Endothelial cell of umbilical vein (primary cell): ENCODE data around the gene LIN28A. TPM values are rescaled to one million over a fixed set of nuclear protein-coding genes. Genes with fewer than 3 reads are reported as not detected.

Experiments used
- BruUV-seq: library from RNA; stranded (reverse); fragments of 400-500 nt; replicated peaks from 2 replicates; lab custom pipeline; 2021; lab: Mats Ljungman, UMichigan
- CTCF ChIA-PET: fragments of 300-600, 350-600 bp; sonication (Branson Sonifier 250); formaldehyde crosslinking; loops from one replicate; lab custom pipeline; 2021; ENCODE audit warnings: antibody characterized with exemption, inconsistent platforms; lab: Charles Lee
- POLR2A ChIA-PET: fragments of 300-600, 350-600 bp; sonication (Branson Sonifier 250); formaldehyde crosslinking; loops from one replicate; lab custom pipeline; 2021; ENCODE audit warnings: antibody characterized with exemption, inconsistent platforms; lab: Charles Lee
- DNase-seq: peaks from one replicate; pipeline ENCODE4 v3.0.0-alpha.2; 2011; ENCODE audit warnings: low read depth, low spot score
- FAIRE-seq: peaks from 2 replicates; lab custom pipeline; 2011; peaks lifted over from hg19 to GRCh38; lab: Jason Lieb, UNC
- H2AFZ ChIP-seq: 2 replicates; pipeline ENCODE4 v1.6.0; 2012; ENCODE audit warnings: low read depth, low read length, control low read depth, inconsistent platforms
- H3K27ac ChIP-seq: 2 replicates; pipeline ENCODE4 v1.5.1; 2011; ENCODE audit warnings: low read depth, mild to moderate bottlenecking, control low read depth, low read length, moderate library complexity; ENCODE audit not compliant: insufficient read depth
- H3K27me3 ChIP-seq, 2 experiments: 2 replicates each; pipeline versions ENCODE4 v1.6.0 to v1.6.1; 2011; ENCODE audit warnings: low read length in 2 of 2, mixed read lengths in 1 of 2; ENCODE audit not compliant: control insufficient read depth in 2 of 2, insufficient read depth in 2 of 2
- H3K36me3 ChIP-seq, 2 experiments: 2 replicates in 1 of 2; 3 replicates in 1 of 2; pipeline ENCODE4 v1.5.1; 2011; ENCODE audit warnings: low read length in 2 of 2, mild to moderate bottlenecking in 1 of 2, moderate library complexity in 1 of 2; ENCODE audit not compliant: control insufficient read depth in 2 of 2, insufficient read depth in 2 of 2; ENCODE audit errors: extremely low read depth in 1 of 2
- H3K4me1 ChIP-seq: 3 replicates; pipeline ENCODE4 v1.5.1; 2011; ENCODE audit warnings: mild to moderate bottlenecking, low read length; ENCODE audit not compliant: control insufficient read depth, insufficient read depth; ENCODE audit errors: extremely low read depth
- H3K4me2 ChIP-seq: 2 replicates; pipeline ENCODE4 v1.6.1; 2011; ENCODE audit warnings: low read length, control low read depth, mixed read lengths; ENCODE audit not compliant: insufficient read depth
- H3K4me3 ChIP-seq, 3 experiments: fragments of 200-600 bp in 1 of 3; sonication (generic), shearing (Covaris generic) in 1 of 3; replicated peaks in 1 of 3; 2 replicates each; pipeline ENCODE4 v1.5.1; 2011 to 2016; ENCODE audit warnings: control low read depth in 3 of 3, low read length in 3 of 3, mild to moderate bottlenecking in 2 of 3, inconsistent platforms in 1 of 3, low read depth in 1 of 3, moderate library complexity in 1 of 3; ENCODE audit not compliant: insufficient read depth in 1 of 3
- H3K79me2 ChIP-seq: 2 replicates; pipeline ENCODE4 v1.6.0; 2012; ENCODE audit warnings: low read length, inconsistent platforms; ENCODE audit not compliant: control insufficient read depth, insufficient read depth
- H3K9ac ChIP-seq: replicated peaks from 2 replicates; pipeline ENCODE3; 2011; ENCODE audit warnings: low read length, control low read depth; ENCODE audit not compliant: insufficient read depth; ENCODE audit errors: extremely low read depth
- H3K9me1 ChIP-seq: replicated peaks from 3 replicates; pipeline ENCODE4 v1.6.0; 2011; ENCODE audit warnings: mild to moderate bottlenecking, low read length; ENCODE audit not compliant: control insufficient read depth, insufficient read depth; ENCODE audit errors: extremely low read depth
- H3K9me3 ChIP-seq: replicated peaks from 2 replicates; pipeline ENCODE4 v1.5.1; 2012; ENCODE audit warnings: low read length, inconsistent platforms; ENCODE audit not compliant: control insufficient read depth, insufficient read depth
- H4K20me1 ChIP-seq: replicated peaks from 2 replicates; pipeline ENCODE3; 2011; ENCODE audit warnings: mild to moderate bottlenecking, low read length; ENCODE audit not compliant: control insufficient read depth, insufficient read depth; ENCODE audit errors: extremely low read depth
- CTCF ChIP-seq, 2 donors: IDR thresholded peaks; 1 replicate in 1 of 2; 2 replicates in 1 of 2; pipeline ENCODE4 v1.5.1; 2011; ENCODE audit warnings: low read length in 2 of 2, mild to moderate bottlenecking in 2 of 2, moderate library complexity in 2 of 2, control low read depth in 1 of 2, inconsistent platforms in 1 of 2, low read depth in 1 of 2; ENCODE audit not compliant: insufficient read depth in 1 of 2; ENCODE audit errors: extremely low read depth in 1 of 2
- EZH2 ChIP-seq: IDR thresholded peaks from 2 replicates; pipeline ENCODE4 v1.6.1; 2012; ENCODE audit warnings: borderline replicate concordance, low read depth, mild to moderate bottlenecking, moderate library complexity, low read length, inconsistent platforms; ENCODE audit not compliant: severe bottlenecking
- FOS ChIP-seq: IDR thresholded peaks from 2 replicates; pipeline ENCODE4 v1.6.1; 2011; ENCODE audit warnings: mild to moderate bottlenecking, low read length, moderate library complexity, borderline replicate concordance; ENCODE audit not compliant: insufficient read depth
- GATA2 ChIP-seq: IDR thresholded peaks from 2 replicates; pipeline ENCODE4 v1.7.0; 2011; ENCODE audit warnings: low read depth, mild to moderate bottlenecking, moderate library complexity, mixed read lengths, low read length; ENCODE audit not compliant: insufficient read length, insufficient read depth
- JUN ChIP-seq: IDR thresholded peaks from 2 replicates; pipeline ENCODE4 v1.6.1; 2011; ENCODE audit warnings: borderline replicate concordance, low read depth; ENCODE audit not compliant: insufficient read length, insufficient read depth
- MAX ChIP-seq: IDR thresholded peaks from 2 replicates; pipeline ENCODE4 v1.6.1; 2011; ENCODE audit not compliant: insufficient read depth, insufficient read length
- MYC ChIP-seq: IDR thresholded peaks from one replicate; pipeline ENCODE4 v1.6.1; 2011; ENCODE audit warnings: mild to moderate bottlenecking, low read depth, low read length
- POLR2A ChIP-seq: IDR thresholded peaks from 2 replicates; pipeline ENCODE4 v1.6.1; 2012; ENCODE audit warnings: low read depth, mild to moderate bottlenecking, control low read depth, low read length
- POLR2AphosphoS5 ChIP-seq: IDR thresholded peaks from 2 replicates; pipeline ENCODE4 v1.6.1; 2012; ENCODE audit warnings: low read depth, mild to moderate bottlenecking, control low read depth, low read length, moderate library complexity; ENCODE audit not compliant: insufficient read depth
- dilution Hi-C: fragments of 300-500 bp; cut with MboI; formaldehyde crosslinking; loops from one replicate; pipeline ENCODE4 v1.15.0; 2019; ENCODE audit warnings: low sequenced_read_pairs; ENCODE audit not compliant: extremely low pct_ligation_motif_present
- intact Hi-C: fragments of 100-400 bp; cut with micrococcal nuclease; formaldehyde crosslinking; loops from one replicate; pipeline ENCODE4 v1.10.0; 2022
- polyA plus RNA-seq, 4 experiments: library from polyadenylated mRNA; depleted of rRNA in 3 of 4; stranded (reverse) in 3 of 4; unstranded in 1 of 4; fragments of >200 nt; gene quantifications; 2 replicates each; pipeline versions ENCODE4 v1.2.1 to v1.2.3, GENCODE V29; 2011 to 2012; ENCODE audit warnings: missing spikeins in 1 of 4
- total RNA-seq: library from RNA; stranded (reverse); gene quantifications from 2 replicates; pipeline ENCODE4 v1.2.3, GENCODE V29; 2021

Gene LIN28A
- total and polyA plus RNA-seq, 2 donors (not counting 3 experiments of a cell fraction or from before 2014, with no cell fraction given): 0.11 TPM; not detected in 1

GRCh38 chr1:26387447-26387846 lies 23.2 kb upstream of the LIN28A start:
- no peak overlapping the region for H3K4me2 ChIP-seq
- POLR2A ChIA-PET: no interaction called here
- H3K9me3 ChIP-seq: no peaks in the 10 kb centered on the region
- intact Hi-C loops: no loop called here
- no peak overlapping the region for H3K27ac ChIP-seq
- no peaks in the 10 kb centered on the region for H3K36me3 ChIP-seq
- H3K79me2 ChIP-seq: no peaks in the 10 kb centered on the region
- no peak overlapping the region for H2AFZ ChIP-seq
- peaks cover 2 to 3% of the 10 kb centered on the region in 2 experiments for H3K27me3 ChIP-seq
- H3K9me1 ChIP-seq: no peaks in the 10 kb centered on the region
- no TSS peak for BruUV-seq
- no peak overlapping the region for H3K9ac ChIP-seq
- DNase-seq (no peak), FAIRE-seq (no peak)
- H3K4me3 ChIP-seq: no peak overlapping the region
- no peaks in the 10 kb centered on the region for H4K20me1 ChIP-seq
- dilution Hi-C loops: no loop called here
- CTCF ChIA-PET: interaction anchor here (1.4 kb wide), 1 partner anchor 30 kb away, joined by 5 read pairs; no protein-coding TSS in a partner anchor
- no peaks in the 10 kb centered on the region for H3K4me1 ChIP-seq
- TF ChIP-seq MYC (no peak), EZH2 (no peak), CTCF (IDR thresholded peaks at IDR 0.05; ENCODE audit: extremely low read depth in 1 of 2, insufficient read depth in 1 of 2, low read depth in 1 of 2, low read length in 2 of 2) (no peak), POLR2A (no peak), MAX (no peak), FOS (no peak), JUN (no peak), GATA2 (no peak), POLR2AphosphoS5 (no peak)
